Ishikawa (cell line): Measurements from ENCODE around the gene PSME2.

Experiments
- CEBPB ChIP-seq: IDR thresholded peaks from 2 replicates; pipeline ENCODE4 v1.6.1; 2012
- CREB1 ChIP-seq: IDR thresholded peaks from 2 replicates; pipeline ENCODE4 v1.6.1; 2012; ENCODE audit warnings: low read depth
- EGR1 ChIP-seq: IDR thresholded peaks from 2 replicates; pipeline ENCODE4 v1.6.1; 2012
- EP300 ChIP-seq: IDR thresholded peaks from 2 replicates; pipeline ENCODE4 v1.6.1; 2012; ENCODE audit warnings: borderline replicate concordance
- FOXM1 ChIP-seq: IDR thresholded peaks from 2 replicates; pipeline ENCODE4 v1.6.1; 2012; ENCODE audit warnings: low read depth, borderline replicate concordance
- MAX ChIP-seq: IDR thresholded peaks from 2 replicates; pipeline ENCODE4 v1.6.1; 2012
- NFIC ChIP-seq: IDR thresholded peaks from 2 replicates; pipeline ENCODE4 v1.6.1; 2012
- RAD21 ChIP-seq: IDR thresholded peaks from 2 replicates; pipeline ENCODE4 v1.6.1; 2012; ENCODE audit warnings: low read depth
- REST ChIP-seq: IDR thresholded peaks from 2 replicates; pipeline ENCODE4 v1.6.1; 2012; ENCODE audit warnings: low read depth, mild to moderate bottlenecking
- TAF1 ChIP-seq: IDR thresholded peaks from 2 replicates; pipeline ENCODE4 v1.6.1; 2012; ENCODE audit warnings: low read depth, mild to moderate bottlenecking
- TCF12 ChIP-seq: IDR thresholded peaks from 2 replicates; pipeline ENCODE4 v1.6.1; 2012; ENCODE audit warnings: low read depth
- TEAD4 ChIP-seq: IDR thresholded peaks from 2 replicates; pipeline ENCODE4 v1.6.1; 2012
- USF1 ChIP-seq: IDR thresholded peaks from 2 replicates; pipeline ENCODE4 v1.6.1; 2012
- YY1 ChIP-seq: IDR thresholded peaks from 2 replicates; pipeline ENCODE4 v1.6.1; 2012; ENCODE audit warnings: low read depth
- ZBTB7A ChIP-seq: IDR thresholded peaks from 2 replicates; pipeline ENCODE4 v1.6.1; 2012; ENCODE audit warnings: low read depth

PSME2 gene

GRCh38 chr14:24159777-24160498, 13.5 kb upstream of the PSME2 start:
- TF ChIP-seq CREB1 (no peak), EGR1 (no peak), FOXM1 (no peak), ZBTB7A (no peak), RAD21 (no peak), CEBPB (no peak), EP300 (no peak)

GRCh38 chr14:24157331-24157730, 10.9 kb upstream of the PSME2 start:
- no peak for TF ChIP-seq USF1
- TF ChIP-seq ZBTB7A, result no peak
- no peak for TF ChIP-seq TAF1
- no peak for TF ChIP-seq MAX
- no peak for TF ChIP-seq CEBPB
- TF ChIP-seq CREB1, result no peak
- no peak for TF ChIP-seq EP300
- TF ChIP-seq RAD21, result no peak
- no peak for TF ChIP-seq FOXM1
- TF ChIP-seq TEAD4, result no peak
- no peak for TF ChIP-seq NFIC
- TF ChIP-seq TCF12, result no peak
- TF ChIP-seq EGR1, result no peak
- TF ChIP-seq REST, result no peak

GRCh38 chr14:24156840-24157239, 10.4 kb upstream of the PSME2 start:
- TF ChIP-seq ZBTB7A (no peak), USF1 (no peak), FOXM1 (no peak), EGR1 (no peak), TEAD4 (no peak), TCF12 (no peak), MAX (no peak), CREB1 (no peak), CEBPB (no peak), EP300 (no peak), REST (no peak), RAD21 (no peak), YY1 (no peak), NFIC (no peak), TAF1 (no peak)

- TF ChIP-seq USF1 (no peak), MAX (no peak), TCF12 (no peak), FOXM1 (no peak)
Observed at GRCh38 chr14:24155100-24155499, 8.7 kb upstream of the PSME2 start.

- no peak for TF ChIP-seq TEAD4
- TF ChIP-seq ZBTB7A, result no peak
- no peak for TF ChIP-seq RAD21
- TF ChIP-seq TAF1, result no peak
- TF ChIP-seq TCF12, result no peak
- TF ChIP-seq EP300, result no peak
- TF ChIP-seq NFIC, result no peak
- no peak for TF ChIP-seq YY1
- no peak for TF ChIP-seq CREB1
- no peak for TF ChIP-seq CEBPB
- no peak for TF ChIP-seq REST
- TF ChIP-seq FOXM1, result no peak
Observed at GRCh38 chr14:24151404-24152080, 5.1 kb upstream of the PSME2 start.
